Hepatic stellate cell (primary cell): ENCODE data around the gene GARIN3.
A peak's percentile ranks its signal among the peaks of the same experiment; 100 is the strongest.

ENCODE experiments used
- DNase-seq: peaks from one replicate; pipeline ENCODE4 v3.0.0; 2011; ENCODE audit warnings: low spot score

Gene GARIN3

GRCh38 chr5:157143127-157143971 is 22.7 kb downstream of the GARIN3 start:
- DNase-seq, result peak; percentile 69

- DNase-seq, result peak; percentile 97
Observed at GRCh38 chr5:157142317-157143126, 23.5 kb downstream of the GARIN3 start, which contains the start of gene MED7. MED7 (minus strand) TSS chr5:157142865; CDS start chr5:157139431, 3,434 bp downstream.

- DNase-seq, result no peak
Observed at GRCh38 chr5:157137691-157138090, 28.4 kb downstream of the GARIN3 start.

- no peak for DNase-seq
Observed at GRCh38 chr5:157132281-157132612, 33.8 kb downstream of the GARIN3 start.

- DNase-seq, result no peak
Observed at GRCh38 chr5:157130925-157131324, 35.1 kb downstream of the GARIN3 start.

- no peak for DNase-seq
Observed at GRCh38 chr5:157121709-157122108, 44.4 kb downstream of the GARIN3 start.

- no peak for DNase-seq
Observed at GRCh38 chr5:157120102-157120501, 46.0 kb downstream of the GARIN3 start.

GRCh38 chr5:157116483-157116954 is 49.5 kb downstream of the GARIN3 start:
- DNase-seq, result no peak

- no peak for DNase-seq
Observed at GRCh38 chr5:157115502-157115901, 50.6 kb downstream of the GARIN3 start.

- no peak for DNase-seq
Observed at GRCh38 chr5:157115012-157115411, 51.1 kb downstream of the GARIN3 start.

GRCh38 chr5:157113002-157113401 is 53.1 kb downstream of the GARIN3 start:
- no peak for DNase-seq
